A673 (cell line): ENCODE data around the gene AREL1. TPM values are rescaled to one million over a fixed set of nuclear protein-coding genes. Genes with fewer than 3 reads are reported as not detected.

Experiments used
- BruUV-seq: library from RNA; stranded (reverse); fragments of 400-500 nt; replicated peaks from 2 replicates; lab custom pipeline; 2021; lab: Mats Ljungman, UMichigan
- CTCF ChIA-PET: fragments of 300-600 bp; sonication (Branson Sonifier 250); formaldehyde crosslinking; loops from one replicate; lab custom pipeline; 2022; ENCODE audit warnings: antibody characterized with exemption; lab: Charles Lee
- POLR2A ChIA-PET: fragments of 300-600 bp; sonication (Branson Sonifier 250); formaldehyde crosslinking; loops from one replicate; lab custom pipeline; 2022; ENCODE audit warnings: antibody characterized with exemption; ENCODE audit not compliant: low non-redundant PET; lab: Charles Lee
- DNase-seq: peaks from one replicate; pipeline ENCODE4 v3.0.0-alpha.2; 2015; ENCODE audit warnings: low spot score
- H3K27ac ChIP-seq: fragments of 200-600 bp; sonication (generic); 2 replicates; pipeline ENCODE4 v1.5.1; 2016; ENCODE audit warnings: mixed run types, low read depth, mild to moderate bottlenecking, mixed read lengths, antibody characterized with exemption, low read length; ENCODE audit not compliant: poor library complexity, severe bottlenecking
- H3K27me3 ChIP-seq: fragments of 200-600 bp; sonication (generic); replicated peaks from 2 replicates; pipeline ENCODE4 v1.6.1; 2017; ENCODE audit warnings: mixed run types, low read depth, mild to moderate bottlenecking, mixed read lengths, antibody characterized with exemption, low read length; ENCODE audit not compliant: insufficient read depth, poor library complexity
- H3K36me3 ChIP-seq: fragments of 200-600 bp; sonication (generic); 2 replicates; pipeline ENCODE4 v1.6.1; 2016; ENCODE audit warnings: mixed run types, mild to moderate bottlenecking, mixed read lengths, antibody characterized with exemption, low read length; ENCODE audit not compliant: insufficient read depth, poor library complexity, severe bottlenecking
- H3K4me1 ChIP-seq: fragments of 200-600 bp; sonication (generic); 2 replicates; pipeline ENCODE4 v1.6.1; 2017; ENCODE audit warnings: mixed run types, mild to moderate bottlenecking, mixed read lengths, antibody characterized with exemption, low read length; ENCODE audit not compliant: insufficient read depth, poor library complexity, severe bottlenecking
- H3K4me3 ChIP-seq: fragments of 200-600 bp; sonication (generic); 2 replicates; pipeline ENCODE4 v1.5.1; 2016; ENCODE audit warnings: low read depth, mixed run types, mild to moderate bottlenecking, mixed read lengths, low read length; ENCODE audit not compliant: poor library complexity, severe bottlenecking
- H3K9me3 ChIP-seq: fragments of 200-600 bp; sonication (generic); 2 replicates; pipeline ENCODE4 v1.6.1; 2016; ENCODE audit warnings: mixed run types, low read depth, mild to moderate bottlenecking, mixed read lengths, antibody characterized with exemption, low read length; ENCODE audit not compliant: poor library complexity, severe bottlenecking
- EZH2 ChIP-seq: fragments of 200-600 bp; sonication (generic); IDR thresholded peaks from 2 replicates; pipeline ENCODE4 v1.6.1; 2017; ENCODE audit warnings: borderline replicate concordance, low read depth, mild to moderate bottlenecking, mixed read lengths, antibody characterized with exemption, low read length; ENCODE audit not compliant: poor library complexity, severe bottlenecking
- intact Hi-C: fragments of 100-400 bp; cut with micrococcal nuclease; formaldehyde crosslinking; loops from one replicate; pipeline ENCODE4 v1.10.0; 2022; ENCODE audit not compliant: unreplicated experiment
- total RNA-seq: library from RNA; stranded (reverse); gene quantifications from 2 replicates; pipeline ENCODE4 v1.2.3, GENCODE V29; 2021
- TF ChIP-seq, protein P1 (sequence below): fragments of 300-800, 200-600 bp; sonication (generic); conservative IDR thresholded peaks from 2 replicates; pipeline ENCODE4 v1.5.1; 2017; ENCODE audit warnings: low read depth, mild to moderate bottlenecking, antibody characterized with exemption, low read length, moderate library complexity, mixed read lengths

AREL1 gene
- total RNA-seq, 1 experiment from 2014 or later = 48.7 TPM

DNA sequence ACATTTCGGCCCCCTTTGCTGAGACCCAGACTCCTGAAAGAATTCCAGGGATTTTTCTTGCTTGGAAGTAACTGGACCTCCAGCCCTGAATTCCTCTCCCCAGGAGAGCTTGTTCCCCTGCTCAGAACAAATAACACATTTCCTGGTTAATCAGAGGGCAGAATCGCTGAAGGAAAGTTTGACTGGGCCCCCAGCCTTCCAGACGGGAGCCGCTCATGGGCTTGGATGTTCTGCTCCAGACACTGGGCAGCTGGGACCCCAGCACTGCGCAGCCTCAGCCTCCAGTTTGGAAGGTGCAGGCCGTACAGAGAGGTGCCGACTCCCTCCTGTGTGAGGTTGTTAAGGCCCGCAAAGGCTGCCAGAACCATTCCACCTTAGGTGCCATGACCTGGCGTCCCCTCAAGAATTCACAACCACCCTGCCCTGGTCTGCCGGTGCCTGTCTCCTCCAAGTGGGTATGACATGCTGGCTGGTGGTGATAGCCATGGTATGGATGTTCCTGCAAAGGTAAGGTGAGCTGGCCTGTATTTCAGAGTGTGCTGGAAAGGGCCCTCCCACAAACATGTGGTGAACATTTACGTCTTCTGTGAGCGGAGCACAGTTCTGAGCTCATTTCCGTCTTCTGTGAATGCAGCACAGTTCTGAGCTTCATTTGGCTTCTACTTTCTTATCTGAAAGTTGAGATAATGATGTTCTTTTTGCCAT, 95.7 kb downstream of the AREL1 start:
- CTCF ChIA-PET = interaction anchor here (1.7 kb wide), 1 partner anchor 8 kb away, joined by 4 read pairs; no protein-coding TSS in a partner anchor
- Histone ChIP-seq H3K4me3 (no peak overlapping the region), H3K27ac (no peak overlapping the region), H3K9me3 (no peaks in the 10 kb centered on the region), H3K27me3 (peaks cover 3% of the 10 kb centered on the region), H3K36me3 (no peaks in the 10 kb centered on the region), H3K4me1 (peaks cover 22% of the 10 kb centered on the region)
- intact Hi-C loops = no loop called here
- DNase-seq = no peak
- TF ChIP-seq, protein P1, sequence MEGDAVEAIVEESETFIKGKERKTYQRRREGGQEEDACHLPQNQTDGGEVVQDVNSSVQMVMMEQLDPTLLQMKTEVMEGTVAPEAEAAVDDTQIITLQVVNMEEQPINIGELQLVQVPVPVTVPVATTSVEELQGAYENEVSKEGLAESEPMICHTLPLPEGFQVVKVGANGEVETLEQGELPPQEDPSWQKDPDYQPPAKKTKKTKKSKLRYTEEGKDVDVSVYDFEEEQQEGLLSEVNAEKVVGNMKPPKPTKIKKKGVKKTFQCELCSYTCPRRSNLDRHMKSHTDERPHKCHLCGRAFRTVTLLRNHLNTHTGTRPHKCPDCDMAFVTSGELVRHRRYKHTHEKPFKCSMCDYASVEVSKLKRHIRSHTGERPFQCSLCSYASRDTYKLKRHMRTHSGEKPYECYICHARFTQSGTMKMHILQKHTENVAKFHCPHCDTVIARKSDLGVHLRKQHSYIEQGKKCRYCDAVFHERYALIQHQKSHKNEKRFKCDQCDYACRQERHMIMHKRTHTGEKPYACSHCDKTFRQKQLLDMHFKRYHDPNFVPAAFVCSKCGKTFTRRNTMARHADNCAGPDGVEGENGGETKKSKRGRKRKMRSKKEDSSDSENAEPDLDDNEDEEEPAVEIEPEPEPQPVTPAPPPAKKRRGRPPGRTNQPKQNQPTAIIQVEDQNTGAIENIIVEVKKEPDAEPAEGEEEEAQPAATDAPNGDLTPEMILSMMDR = no peak
- TF ChIP-seq EZH2 = no peak
- POLR2A ChIA-PET = no interaction called here
- BruUV-seq = no TSS peak

DNA sequence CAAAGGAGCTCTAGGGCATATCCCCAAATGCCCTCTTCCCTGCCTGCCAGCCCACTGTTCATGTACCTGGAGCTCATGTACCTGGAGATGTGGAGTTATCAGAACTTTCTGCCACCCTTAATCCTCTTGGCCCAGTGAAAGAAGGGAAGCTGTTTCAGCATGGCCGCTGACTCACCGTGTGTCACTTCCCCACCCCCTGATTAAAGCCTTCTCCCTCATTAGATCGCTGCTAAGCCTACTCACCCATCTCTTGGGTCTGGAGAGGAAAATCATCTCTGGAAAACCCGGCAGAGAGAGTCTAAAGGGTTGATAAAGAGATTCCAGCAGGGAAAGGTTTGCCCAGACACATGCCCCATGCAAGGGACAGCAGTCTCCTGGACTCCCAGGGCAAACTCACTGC, 96.4 kb downstream of the AREL1 start:
- Histone ChIP-seq H3K4me1 (peaks cover 27% of the 10 kb centered on the region), H3K27me3 (peaks cover 10% of the 10 kb centered on the region), H3K27ac (no peak overlapping the region), H3K9me3 (no peaks in the 10 kb centered on the region), H3K36me3 (no peaks in the 10 kb centered on the region), H3K4me3 (no peak overlapping the region)
- intact Hi-C loops = no loop called here
- TF ChIP-seq EZH2 = no peak
- TF ChIP-seq, protein P1 = no peak
- ChIA-PET POLR2A (no interaction called here), CTCF (no interaction called here)
- peak; percentile 57 for DNase-seq
- BruUV-seq = no TSS peak

DNA sequence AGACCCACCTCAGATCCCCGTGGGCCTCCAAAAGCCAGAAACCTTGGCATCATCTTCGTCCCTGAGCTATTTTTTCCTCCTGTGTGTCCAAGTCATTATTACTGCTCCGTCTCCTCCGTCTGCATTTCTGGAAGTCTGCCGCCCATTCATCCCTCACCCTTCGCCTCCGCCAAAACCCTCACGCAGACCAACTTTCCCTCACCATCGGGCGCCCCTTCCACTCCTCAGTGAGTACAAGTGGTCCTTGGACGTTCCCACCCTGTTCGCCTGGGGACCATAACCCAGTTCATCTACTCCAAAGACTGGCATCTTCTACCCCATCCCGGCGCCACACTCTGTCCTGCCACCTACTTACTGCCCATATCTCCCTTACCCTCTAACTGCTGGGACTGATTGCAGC, 97.1 kb downstream of the AREL1 start:
- no peak for TF ChIP-seq EZH2
- TF ChIP-seq, protein P1 = no peak
- Histone ChIP-seq H3K4me3 (no peak overlapping the region), H3K36me3 (no peaks in the 10 kb centered on the region), H3K27me3 (peaks cover 18% of the 10 kb centered on the region), H3K9me3 (no peaks in the 10 kb centered on the region), H3K27ac (no peak overlapping the region), H3K4me1 (peaks cover 28% of the 10 kb centered on the region)
- CTCF ChIA-PET = no interaction called here
- no TSS peak for BruUV-seq
- no peak for DNase-seq
- intact Hi-C loops = no loop called here
- POLR2A ChIA-PET = no interaction called here
